Neural cell (in vitro differentiated cells): ENCODE results near the gene SH2D1B. TPM values are rescaled to one million over a fixed set of nuclear protein-coding genes. Genes with fewer than 3 reads are reported as not detected.

ENCODE experiments used
- H2AFZ ChIP-seq: fragments of 200-600, 300-800 bp; sonication (generic), shearing (Covaris generic); 2 replicates; pipeline ENCODE4 v1.6.0; 2014; ENCODE audit warnings: low read depth, mild to moderate bottlenecking, antibody characterized with exemption, low read length, moderate library complexity
- H3F3A ChIP-seq: fragments of 200-600 bp; shearing (Covaris generic); 2 replicates; pipeline ENCODE4 v1.6.1; 2016; ENCODE audit warnings: mild to moderate bottlenecking, moderate library complexity, mixed read lengths, antibody characterized with exemption, low read length; ENCODE audit not compliant: insufficient read depth, poor library complexity, severe bottlenecking
- H3K27ac ChIP-seq: fragments of 200-600, 300-800 bp; sonication (generic), shearing (Covaris generic); 2 replicates; pipeline ENCODE4 v1.5.1; 2014; ENCODE audit warnings: mild to moderate bottlenecking, low read length, moderate library complexity
- H3K27me3 ChIP-seq: fragments of 300-800, 200-600 bp; sonication (generic), shearing (Covaris generic); 2 replicates; pipeline ENCODE4 v1.6.0; 2014; ENCODE audit warnings: mild to moderate bottlenecking, low read depth, low read length, moderate library complexity; ENCODE audit not compliant: insufficient read depth
- H3K36me3 ChIP-seq: fragments of 300-800, 200-600 bp; sonication (generic), shearing (Covaris generic); 2 replicates; pipeline ENCODE4 v1.5.1; 2014; ENCODE audit warnings: mild to moderate bottlenecking, antibody characterized with exemption, low read length, moderate library complexity; ENCODE audit not compliant: insufficient read depth
- H3K4me2 ChIP-seq: fragments of 300-800, 200-600 bp; sonication (generic), shearing (Covaris generic); 2 replicates; pipeline ENCODE4 v1.6.0; 2014; ENCODE audit warnings: mild to moderate bottlenecking, low read length
- H3K4me3 ChIP-seq: fragments of 300-800, 200-600 bp; sonication (generic), shearing (Covaris generic); 2 replicates; pipeline ENCODE4 v1.5.1; 2014; ENCODE audit warnings: mild to moderate bottlenecking, low read length, moderate library complexity
- H3K79me2 ChIP-seq: fragments of 200-600 bp; shearing (Covaris generic); replicated peaks from 2 replicates; pipeline ENCODE4 v1.6.0; 2014; ENCODE audit warnings: mild to moderate bottlenecking, low read length, moderate library complexity; ENCODE audit not compliant: insufficient read depth
- H3K9ac ChIP-seq: fragments of 300-800, 200-600 bp; sonication (generic), shearing (Covaris generic); 2 replicates; pipeline ENCODE4 v1.6.1; 2016; ENCODE audit warnings: mild to moderate bottlenecking, low read length, mixed read lengths
- H3K9me2 ChIP-seq: fragments of 200-600 bp; shearing (Covaris generic); 2 replicates; pipeline ENCODE4 v1.6.1; 2016; ENCODE audit warnings: mild to moderate bottlenecking, low read length, mixed read lengths; ENCODE audit not compliant: insufficient read depth
- H3K9me3 ChIP-seq: fragments of 200-600, 300-800 bp; sonication (generic), shearing (Covaris generic); 2 replicates; pipeline ENCODE4 v1.6.1; 2016; ENCODE audit warnings: mild to moderate bottlenecking, mixed run types, low read length, moderate library complexity, mixed read lengths
- H4K20me1 ChIP-seq: fragments of 200-600 bp; shearing (Covaris generic); 2 replicates; pipeline ENCODE4 v1.6.1; 2016; ENCODE audit warnings: mild to moderate bottlenecking, mixed run types; ENCODE audit not compliant: insufficient read depth
- CTCF ChIP-seq: fragments of 450-650 bp; IDR thresholded peaks from 2 replicates; pipeline ENCODE4 v1.5.1; 2014; ENCODE audit warnings: antibody characterized with exemption, mild to moderate bottlenecking, moderate library complexity; ENCODE audit not compliant: poor library complexity, severe bottlenecking
- EP300 ChIP-seq: fragments of 450-650 bp; conservative IDR thresholded peaks from 2 replicates; pipeline ENCODE4 v1.6.1; 2014; ENCODE audit warnings: antibody characterized with exemption, mild to moderate bottlenecking, moderate library complexity; ENCODE audit not compliant: poor library complexity, severe bottlenecking
- EZH2 ChIP-seq: fragments of 200-600, 300-800 bp; shearing (Covaris generic), sonication (generic); IDR thresholded peaks from 2 replicates; pipeline ENCODE4 v1.6.1; 2014; ENCODE audit warnings: antibody characterized with exemption, low read length, borderline replicate concordance, mild to moderate bottlenecking; ENCODE audit not compliant: insufficient read depth, poor library complexity, severe bottlenecking
- MXI1 ChIP-seq: fragments of 450-650 bp; conservative IDR thresholded peaks from 2 replicates; pipeline ENCODE4 v1.6.1; 2014; ENCODE audit warnings: antibody characterized with exemption, mild to moderate bottlenecking; ENCODE audit not compliant: poor library complexity, severe bottlenecking
- POLR2AphosphoS5 ChIP-seq: IDR thresholded peaks from 2 replicates; pipeline ENCODE4 v1.6.1; 2012
- RAD21 ChIP-seq: fragments of 450-650 bp; conservative IDR thresholded peaks from 2 replicates; pipeline ENCODE4 v1.6.1; 2014; ENCODE audit warnings: antibody characterized with exemption, mild to moderate bottlenecking, moderate library complexity
- REST ChIP-seq: IDR thresholded peaks from 2 replicates; pipeline ENCODE4 v1.6.1; 2012; ENCODE audit warnings: borderline replicate concordance
- SMC3 ChIP-seq: fragments of 450-650 bp; conservative IDR thresholded peaks from 2 replicates; pipeline ENCODE4 v1.6.1; 2014; ENCODE audit warnings: antibody characterized with exemption, mild to moderate bottlenecking, moderate library complexity; ENCODE audit not compliant: poor library complexity
- TAF1 ChIP-seq: IDR thresholded peaks from 2 replicates; pipeline ENCODE4 v1.6.1; 2012; ENCODE audit warnings: low read depth
- polyA plus RNA-seq: library from polyadenylated mRNA; depleted of rRNA; stranded (reverse); fragments of >200 nt; gene quantifications from 2 replicates; pipeline ENCODE4 v1.2.3, GENCODE V29; 2014

Gene SH2D1B
- polyA plus RNA-seq, 1 donor from 2014 or later, result not detected

DNA sequence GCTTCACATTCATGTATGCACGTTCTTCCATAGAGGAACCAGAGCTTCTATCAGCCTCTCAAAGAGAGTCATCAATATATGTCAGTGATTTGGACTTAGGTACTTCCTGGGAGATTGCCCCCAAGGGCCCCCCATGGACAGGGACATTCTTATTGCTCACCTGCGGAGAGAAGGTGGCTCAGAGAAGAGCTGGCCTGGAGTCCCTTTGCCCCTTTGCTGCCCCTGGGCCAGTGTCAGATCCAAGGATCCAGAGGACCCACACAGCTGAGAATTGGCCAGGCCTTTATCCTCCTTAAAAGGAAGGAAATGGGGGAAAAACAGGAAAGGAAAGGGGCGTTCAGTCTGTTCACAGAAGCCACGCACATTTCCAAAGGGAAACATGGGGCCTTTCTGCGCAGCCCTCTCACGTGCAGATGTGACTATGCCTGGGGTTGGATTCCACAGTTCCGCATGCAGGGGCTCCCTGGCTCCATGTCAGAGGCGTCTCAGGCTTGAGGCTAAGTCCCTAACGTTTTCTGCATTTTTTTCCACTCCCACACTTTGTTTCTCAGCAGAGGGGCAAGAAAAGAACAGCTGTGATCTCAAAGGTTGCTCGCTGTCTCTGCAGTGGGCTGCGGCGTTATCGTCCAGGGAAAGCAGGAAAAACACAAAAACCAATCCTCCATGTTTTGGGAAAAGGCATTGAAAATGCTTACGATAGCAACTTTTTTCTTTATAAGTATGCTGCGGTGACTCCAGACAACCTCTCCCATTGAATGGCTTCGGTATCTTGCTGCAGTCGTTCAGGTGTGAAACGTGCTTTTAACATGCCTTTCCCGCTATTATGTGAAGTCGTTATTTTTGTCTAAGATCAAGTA, 24.5 kb downstream of the SH2D1B start:
- no peaks in the 10 kb centered on the region for H4K20me1 ChIP-seq
- H3K27me3 ChIP-seq, result no peaks in the 10 kb centered on the region
- H3K9me3 ChIP-seq, result no peaks in the 10 kb centered on the region
- peaks cover 8% of the 10 kb centered on the region for H3K36me3 ChIP-seq
- H3K9me2 ChIP-seq, result no peaks in the 10 kb centered on the region
- no peak overlapping the region for H3K9ac ChIP-seq
- H3K79me2 ChIP-seq, result no peaks in the 10 kb centered on the region
- H3F3A ChIP-seq, result peaks cover 3% of the 10 kb centered on the region
- H3K4me3 ChIP-seq, result no peak overlapping the region
- H3K27ac ChIP-seq, result no peak overlapping the region
- no peak overlapping the region for H3K4me2 ChIP-seq
- no peak overlapping the region for H2AFZ ChIP-seq
- TF ChIP-seq MXI1, result no peak

GRCh38 chr1:162386292-162387225, 25.4 kb downstream of the SH2D1B start:
- no peaks in the 10 kb centered on the region for H3K9me3 ChIP-seq
- H3K36me3 ChIP-seq, result peaks cover 8% of the 10 kb centered on the region
- no peaks in the 10 kb centered on the region for H3F3A ChIP-seq
- no peak overlapping the region for H3K27ac ChIP-seq
- no peak overlapping the region for H3K4me3 ChIP-seq
- no peaks in the 10 kb centered on the region for H4K20me1 ChIP-seq
- TF ChIP-seq MXI1 (no peak), EZH2 (no peak), RAD21 (no peak), REST (no peak), SMC3 (no peak), POLR2AphosphoS5 (no peak), CTCF (no peak), TAF1 (no peak), EP300 (no peak)
- H3K9me2 ChIP-seq, result no peaks in the 10 kb centered on the region
- H3K27me3 ChIP-seq, result no peaks in the 10 kb centered on the region
- no peak overlapping the region for H3K4me2 ChIP-seq
- no peaks in the 10 kb centered on the region for H3K79me2 ChIP-seq
- H3K9ac ChIP-seq, result no peak overlapping the region
- H2AFZ ChIP-seq, result no peak overlapping the region
